GM10266 (cell line): ENCODE measurements around the gene ACTBL2.

Experiments
- DNase-seq: peaks from one replicate; pipeline ENCODE4 v3.0.0; 2012; ENCODE audit errors: extremely low spot score
- CTCF ChIP-seq: IDR thresholded peaks from 2 replicates; pipeline ENCODE4 v1.5.1; 2012; ENCODE audit warnings: mild to moderate bottlenecking, low read depth; ENCODE audit not compliant: control insufficient read depth, insufficient read depth; ENCODE audit errors: missing control alignments

ACTBL2 gene

GRCh38 chr5:57453728-57454127 is 28.9 kb downstream of the ACTBL2 start:
- no peak for TF ChIP-seq CTCF
- no peak for DNase-seq

GRCh38 chr5:57452885-57453284 is 29.7 kb downstream of the ACTBL2 start:
- no peak for TF ChIP-seq CTCF
- no peak for DNase-seq

GRCh38 chr5:57450991-57451876 is 31.4 kb downstream of the ACTBL2 start:
- no peak for DNase-seq

GRCh38 chr5:57448751-57449150 is 33.9 kb downstream of the ACTBL2 start:
- no peak for DNase-seq

More at GRCh38 chr5:57450991-57451876, 31.4 kb downstream of the ACTBL2 start:
- no peak for TF ChIP-seq CTCF

GRCh38 chr5:57448287-57448686 is 34.3 kb downstream of the ACTBL2 start:
- no peak for DNase-seq
- no peak for TF ChIP-seq CTCF

More at GRCh38 chr5:57448751-57449150, 33.9 kb downstream of the ACTBL2 start:
- no peak for TF ChIP-seq CTCF

- no peak for DNase-seq
- no peak for TF ChIP-seq CTCF
These were observed 35.0 kb downstream of the ACTBL2 start for GRCh38 chr5:57447658-57448057.

- DNase-seq, result no peak
- no peak for TF ChIP-seq CTCF
These were observed 35.6 kb downstream of the ACTBL2 start for GRCh38 chr5:57446966-57447365.
